HG03066 (cell line): ENCODE data around the gene DLG3.

Source experiments
- ATAC-seq: cut with Tn5 transposase; IDR thresholded peaks from one replicate; pipeline ENCODE4 v1.9.1; 2021; ENCODE audit warnings: low read depth; ENCODE audit not compliant: unreplicated experiment

DLG3 gene

GRCh38 chrX:70476166-70476933 lies 31.7 kb downstream of the DLG3 start:
- no peak for ATAC-seq

- ATAC-seq = no peak
These were observed 32.5 kb downstream of the DLG3 start for GRCh38 chrX:70476934-70477733.

- ATAC-seq = no peak
These were observed 33.1 kb downstream of the DLG3 start for GRCh38 chrX:70477734-70478075.

- ATAC-seq = no peak
These were observed 34.1 kb downstream of the DLG3 start for GRCh38 chrX:70478526-70479245.

- no peak for ATAC-seq
These were observed 34.7 kb downstream of the DLG3 start for GRCh38 chrX:70479247-70479921.

GRCh38 chrX:70479922-70480659 lies 35.5 kb downstream of the DLG3 start:
- ATAC-seq = no peak

GRCh38 chrX:70480660-70481018 lies 36.0 kb downstream of the DLG3 start:
- no peak for ATAC-seq

- ATAC-seq = no peak
These were observed 37.0 kb downstream of the DLG3 start for GRCh38 chrX:70481471-70482270.

- ATAC-seq = no peak
These were observed 37.7 kb downstream of the DLG3 start for GRCh38 chrX:70482300-70482699.

GRCh38 chrX:70485466-70485865 lies 40.8 kb downstream of the DLG3 start:
- ATAC-seq = no peak

GRCh38 chrX:70488856-70489255 lies 44.2 kb downstream of the DLG3 start:
- ATAC-seq = no peak

GRCh38 chrX:70494441-70494840 lies 49.8 kb downstream of the DLG3 start:
- ATAC-seq = no peak

GRCh38 chrX:70496491-70496890 lies 51.9 kb downstream of the DLG3 start:
- no peak for ATAC-seq

- ATAC-seq = no peak
These were observed 52.4 kb downstream of the DLG3 start for GRCh38 chrX:70497026-70497425.

- no peak for ATAC-seq
These were observed 53.5 kb downstream of the DLG3 start for GRCh38 chrX:70498129-70498528.

GRCh38 chrX:70500826-70501225 lies 56.2 kb downstream of the DLG3 start:
- no peak for ATAC-seq

- no peak for ATAC-seq
These were observed 60.3 kb downstream of the DLG3 start for GRCh38 chrX:70504772-70505450.

GRCh38 chrX:70505451-70505841 lies 60.8 kb downstream of the DLG3 start:
- ATAC-seq = no peak
